Uterus (tissue), 2 donors: ENCODE results near the gene FSHR.

Experiments used
- CTCF ChIP-seq, 4 experiments: fragments of 200-600 bp in 2 of 4; fragments of 450-650 bp in 2 of 4; sonication (generic) in 2 of 4; IDR thresholded peaks; one replicate each; pipeline ENCODE4 v1.5.1; 2016 to 2019; ENCODE audit warnings: antibody characterized with exemption in 4 of 4, mild to moderate bottlenecking in 2 of 4, moderate library complexity in 1 of 4
- POLR2A ChIP-seq, 2 donors: fragments of 450-650 bp; IDR thresholded peaks; one replicate each; pipeline ENCODE4 v1.6.1; 2016; ENCODE audit warnings: antibody characterized with exemption in 2 of 2, mild to moderate bottlenecking in 1 of 2, moderate library complexity in 1 of 2

- no peak for TF ChIP-seq CTCF (IDR thresholded peaks at IDR 0.05)
- TF ChIP-seq POLR2A (IDR thresholded peaks at IDR 0.05), result no peak
Measured at GRCh38 chr2:49002750-49003149, 151.6 kb downstream of the FSHR start.
